Activated T-cell treated with anti-CD3 and anti-CD28 coated beads, Interleukin-2, amount 50 U/mL, for 48 hours (primary cell): ENCODE data around the gene SETD5.

Experiments used
- DNase-seq, 2 experiments: peaks; one replicate each; pipeline ENCODE4 v3.0.0-alpha.2; 2020

SETD5 gene

GRCh38 chr3:9412293-9412692 is 14.9 kb downstream of the SETD5 start:
- DNase-seq: no peak

- no peak for DNase-seq
Observed at GRCh38 chr3:9414826-9415225, 17.4 kb downstream of the SETD5 start.

DNA sequence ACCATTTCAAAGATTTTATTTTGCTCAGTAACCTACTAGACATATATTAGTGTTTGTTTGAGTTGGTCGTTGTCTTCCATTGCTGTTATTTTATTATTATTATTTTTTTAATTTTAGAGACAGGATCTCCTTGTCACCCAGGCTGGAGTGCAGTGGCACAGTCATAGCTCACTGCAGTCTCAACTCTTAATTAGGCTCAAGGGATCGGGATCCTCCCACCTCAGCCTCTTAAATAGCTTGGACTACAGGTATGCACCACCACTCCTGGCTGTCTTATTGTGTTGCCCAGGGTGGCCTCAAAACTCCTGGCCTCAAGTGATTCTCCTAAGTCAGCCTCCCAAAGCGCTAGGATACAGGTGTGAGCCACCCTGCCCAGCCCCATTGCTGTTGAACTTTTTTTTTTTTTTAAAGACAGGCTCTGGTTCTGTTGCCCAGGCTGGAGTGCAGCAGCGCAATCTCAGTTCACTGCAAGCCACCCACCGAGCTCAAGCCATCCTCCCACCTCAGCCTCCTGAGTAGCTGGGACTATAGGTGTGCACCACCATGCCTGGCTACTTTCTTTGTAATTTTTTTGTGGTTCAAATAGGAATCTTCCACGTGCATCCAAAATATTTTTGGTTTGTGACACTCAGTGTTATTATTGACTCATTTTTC is 18.2 kb downstream of the SETD5 start:
- no peak for DNase-seq

GRCh38 chr3:9416139-9416780 is 18.8 kb downstream of the SETD5 start:
- no peak for DNase-seq

DNA sequence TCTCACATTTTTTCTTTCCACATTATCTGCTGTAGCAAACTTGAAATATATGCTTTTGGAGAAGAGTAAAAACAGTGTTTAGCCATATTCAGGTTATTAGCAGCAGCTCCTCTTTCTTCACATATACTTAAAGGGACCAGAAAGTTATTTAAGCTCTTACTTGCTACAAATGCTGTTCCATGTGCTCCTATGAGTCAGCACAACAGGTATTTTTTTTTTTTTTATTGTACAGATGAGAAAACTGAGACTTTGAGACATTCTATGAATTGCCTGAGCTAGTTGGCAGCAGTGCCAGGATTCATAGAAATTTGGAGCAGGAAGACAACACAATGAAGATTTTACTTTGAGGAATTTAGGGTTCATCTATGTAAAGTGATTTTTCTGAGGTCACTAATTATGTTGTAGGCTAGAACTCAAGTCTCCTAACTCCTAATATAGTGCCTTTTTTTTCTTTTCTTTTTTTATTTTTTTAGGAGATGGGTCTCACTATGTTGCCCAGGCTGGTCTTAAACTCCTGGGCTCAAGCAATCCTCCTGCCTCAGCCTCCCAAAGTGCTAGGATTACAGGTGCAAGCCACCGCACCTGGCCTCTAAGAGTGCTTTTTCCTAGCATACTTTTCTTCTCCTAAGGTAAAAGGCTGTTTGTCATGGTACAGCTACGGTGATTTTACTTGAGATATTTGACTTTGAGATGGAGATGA is 23.6 kb downstream of the SETD5 start:
- DNase-seq: no peak

GRCh38 chr3:9422712-9423424 is 25.5 kb downstream of the SETD5 start:
- no peak for DNase-seq

DNA sequence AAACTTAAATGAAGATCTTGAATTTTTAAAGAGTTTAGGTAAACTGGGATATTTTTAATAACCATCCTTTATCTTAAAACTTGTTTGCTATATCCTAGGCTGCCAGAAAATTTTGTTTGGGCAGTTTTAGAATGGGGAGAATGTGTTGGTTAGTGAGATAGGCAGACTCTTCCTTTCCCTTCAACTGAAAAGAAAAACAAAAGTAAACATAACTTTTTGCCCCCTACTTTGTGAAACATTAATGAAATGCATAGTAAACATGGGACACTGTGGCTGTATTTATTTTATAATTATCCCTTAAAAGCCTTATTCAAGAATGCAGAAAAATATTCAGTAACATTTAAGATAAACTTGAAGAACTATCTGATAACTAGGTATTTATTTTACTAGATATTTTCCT is 31.0 kb downstream of the SETD5 start:
- DNase-seq: no peak

DNA sequence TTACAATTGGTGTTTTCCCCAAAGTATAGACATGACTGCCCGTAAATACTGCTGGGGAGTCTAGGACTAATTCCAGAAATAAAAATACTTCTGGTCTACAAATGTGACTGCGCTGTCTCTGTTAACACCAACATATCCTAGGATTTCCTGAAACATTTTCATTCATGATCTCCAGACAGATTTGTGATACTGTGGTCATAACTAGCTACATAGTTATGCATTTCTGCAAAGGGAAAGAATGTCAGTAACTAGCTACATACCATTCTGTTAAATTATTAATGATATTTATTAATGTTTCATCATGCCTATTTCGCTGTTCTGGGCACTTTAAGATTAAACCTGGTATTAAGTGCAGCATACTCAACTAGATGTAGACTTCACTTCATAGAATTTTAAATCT is 33.3 kb downstream of the SETD5 start:
- DNase-seq: no peak

DNA sequence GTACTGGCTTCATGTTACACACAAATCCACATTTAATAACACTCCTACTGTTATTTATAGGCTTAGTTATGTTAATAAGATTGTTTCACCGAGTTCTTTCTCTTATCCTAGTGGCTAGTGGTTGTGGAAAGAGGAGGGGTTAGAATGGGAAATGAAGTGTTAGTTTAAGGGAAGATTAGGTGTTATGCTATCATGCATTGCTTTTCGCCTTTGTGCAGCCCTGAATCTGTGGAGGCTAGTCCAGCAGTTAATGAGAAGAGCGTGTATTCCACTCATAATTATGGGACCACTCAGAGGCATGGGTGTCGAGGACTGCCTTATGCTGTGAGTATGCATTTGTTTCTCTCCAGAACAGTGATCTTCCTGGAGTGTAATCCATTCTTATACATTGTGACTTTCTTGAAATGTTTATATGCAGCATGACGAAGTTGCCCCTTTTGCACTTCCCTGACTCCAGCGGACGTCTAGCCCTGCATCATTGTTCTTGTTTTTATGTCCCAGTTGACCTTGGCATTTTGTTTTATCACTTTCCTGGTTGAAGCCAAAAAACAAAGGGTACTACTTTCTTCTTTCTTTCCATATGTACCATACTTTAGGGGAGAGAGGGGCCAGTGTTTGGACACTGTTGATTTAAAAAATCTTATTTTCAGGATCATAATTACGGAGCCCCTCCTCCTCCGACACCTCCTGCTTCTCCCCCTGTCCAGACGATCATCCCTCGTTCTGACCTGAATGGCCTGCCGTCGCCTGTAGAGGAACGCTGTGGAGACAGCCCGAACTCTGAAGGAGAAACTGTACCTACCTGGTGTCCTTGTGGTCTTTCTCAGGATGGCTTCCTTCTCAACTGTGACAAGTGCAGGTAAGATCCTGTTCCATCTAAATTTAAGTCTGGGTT is 36.5 kb downstream of the SETD5 start:
- no peak for DNase-seq

GRCh38 chr3:9435316-9435715 is 37.9 kb downstream of the SETD5 start:
- DNase-seq: no peak

DNA sequence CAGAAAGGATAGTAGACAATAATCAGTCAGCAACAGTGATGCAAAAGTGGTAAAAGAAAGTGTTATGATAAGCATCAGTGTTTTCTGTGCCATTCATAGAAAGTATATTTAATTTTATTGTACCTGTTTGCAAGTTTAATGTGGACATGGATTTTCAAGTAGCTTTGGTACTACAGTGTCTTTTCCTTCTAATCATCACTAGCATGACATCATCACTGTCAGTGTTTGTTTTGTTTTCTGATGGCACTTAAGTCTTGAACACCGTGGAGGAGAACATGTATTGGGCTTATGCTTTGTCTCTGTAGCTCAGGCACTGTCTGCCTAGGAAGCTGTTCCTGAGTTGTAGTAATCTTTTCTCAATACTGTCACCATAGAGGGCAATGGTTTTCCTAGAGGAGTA is 41.9 kb downstream of the SETD5 start:
- DNase-seq: no peak

DNA sequence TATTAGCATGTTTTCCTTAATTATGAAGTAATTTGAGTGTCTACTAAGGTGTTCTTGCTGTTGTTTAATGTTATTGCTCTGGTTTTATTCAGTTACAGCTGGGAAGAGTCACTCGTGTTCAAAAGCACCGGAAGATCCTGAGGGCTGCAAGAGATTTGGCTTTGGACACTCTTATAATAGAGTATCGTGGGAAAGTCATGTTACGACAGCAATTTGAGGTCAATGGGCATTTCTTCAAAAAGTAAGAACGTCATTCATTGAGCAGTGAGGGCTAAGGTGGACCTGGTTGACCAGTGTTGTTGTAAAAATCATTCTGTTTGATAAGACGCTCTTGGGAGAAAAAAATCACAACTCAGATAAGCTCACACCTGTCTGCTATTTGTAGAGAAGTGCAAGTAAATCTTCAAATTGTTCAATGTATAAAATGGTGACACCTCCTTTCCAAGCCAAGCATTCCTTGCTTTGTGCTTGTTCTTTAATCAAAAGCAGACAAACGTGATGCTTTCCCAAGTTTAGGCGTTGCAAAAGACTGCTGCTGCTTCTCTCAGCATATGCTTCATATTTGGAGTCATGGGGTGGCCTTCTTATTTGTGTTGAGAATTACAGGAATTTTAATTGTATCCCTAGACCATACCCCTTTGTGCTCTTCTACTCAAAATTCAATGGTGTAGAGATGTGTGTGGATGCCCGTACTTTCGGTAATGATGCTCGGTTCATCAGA is 44.2 kb downstream of the SETD5 start:
- no peak for DNase-seq

DNA sequence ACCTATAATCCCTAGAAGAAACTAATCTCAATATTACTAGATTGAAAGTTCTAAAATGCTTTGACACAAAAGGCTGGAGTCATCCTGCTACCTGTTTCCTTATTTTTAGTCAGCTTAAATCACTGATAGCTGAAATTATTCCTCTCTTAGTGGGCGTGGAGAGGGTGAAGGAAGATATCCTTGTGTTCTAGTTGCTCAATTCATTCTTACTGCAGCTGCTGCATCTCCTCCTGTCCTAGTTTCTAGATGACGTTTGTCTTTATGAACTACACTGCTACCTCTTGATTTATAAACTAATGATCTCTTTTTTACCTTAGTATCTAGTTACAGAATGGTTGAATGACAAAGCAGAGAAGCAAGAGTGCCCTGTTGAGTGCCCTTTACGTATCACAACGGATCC is 50.7 kb downstream of the SETD5 start:
- no peak for DNase-seq

DNA sequence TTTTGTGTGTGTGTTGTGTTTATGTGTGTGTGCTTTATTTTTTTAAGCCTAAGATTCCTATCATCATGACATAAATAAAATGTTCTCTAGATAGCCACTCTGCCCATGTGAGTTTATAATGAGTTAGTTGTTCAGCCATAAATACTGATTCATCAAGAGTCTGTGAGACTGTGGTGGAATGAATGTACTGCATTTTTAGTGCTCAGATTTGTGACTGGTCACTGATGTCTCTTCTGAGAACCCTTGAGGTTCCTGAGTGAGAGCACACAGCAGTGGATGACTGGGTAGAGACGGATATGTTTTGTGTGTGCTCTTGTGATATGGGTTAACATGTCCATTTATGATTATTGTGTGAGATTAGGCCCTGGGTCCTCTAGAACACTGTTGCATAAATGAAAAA is 51.2 kb downstream of the SETD5 start:
- DNase-seq: no peak

DNA sequence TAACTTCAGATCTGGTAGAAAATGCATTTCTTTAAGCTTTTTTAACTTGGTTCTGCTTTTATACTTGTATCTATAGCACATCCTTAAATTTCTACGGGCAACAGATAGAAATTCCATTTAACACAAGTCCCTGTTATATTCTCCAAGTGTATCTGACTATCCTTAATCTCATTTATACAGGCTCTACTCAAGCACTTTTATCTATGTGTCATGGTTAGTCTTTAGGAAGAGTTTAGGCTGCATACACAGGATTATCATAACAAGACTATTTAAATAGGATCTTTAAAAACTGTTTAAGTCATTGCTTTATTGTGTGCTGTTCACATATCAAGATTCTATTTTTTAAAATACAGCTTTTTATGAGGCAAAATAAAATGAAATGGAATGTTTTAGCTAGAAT is 52.7 kb downstream of the SETD5 start:
- DNase-seq: no peak

GRCh38 chr3:9450991-9451390 is 53.6 kb downstream of the SETD5 start:
- DNase-seq: no peak

GRCh38 chr3:9452417-9452816 is 55.0 kb downstream of the SETD5 start:
- no peak for DNase-seq

DNA sequence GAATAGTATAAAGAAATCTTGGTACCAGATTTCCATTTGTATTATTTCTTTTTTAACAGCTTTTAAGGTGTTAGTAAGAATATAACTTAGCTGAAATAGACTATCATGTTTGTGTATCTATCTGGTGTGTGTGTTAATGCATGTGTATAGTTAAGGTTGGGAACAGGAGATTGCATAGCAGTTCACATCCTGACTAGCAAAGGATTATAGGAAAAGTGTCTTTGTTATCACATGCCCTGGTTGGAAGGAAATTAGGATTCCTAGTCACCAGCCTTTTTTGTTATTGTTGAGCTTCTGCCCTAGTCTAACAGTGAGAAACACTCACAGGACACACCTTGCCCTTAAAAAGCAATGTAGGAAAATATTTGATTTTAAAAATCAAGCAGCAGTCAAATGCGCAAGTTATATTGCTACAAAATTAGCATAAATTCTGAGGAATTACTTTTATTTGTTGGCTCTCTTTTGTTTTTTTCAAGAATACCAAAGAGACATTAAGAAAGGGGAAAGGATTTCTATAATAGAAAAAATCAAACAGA is 58.2 kb downstream of the SETD5 start:
- no peak for DNase-seq

DNA sequence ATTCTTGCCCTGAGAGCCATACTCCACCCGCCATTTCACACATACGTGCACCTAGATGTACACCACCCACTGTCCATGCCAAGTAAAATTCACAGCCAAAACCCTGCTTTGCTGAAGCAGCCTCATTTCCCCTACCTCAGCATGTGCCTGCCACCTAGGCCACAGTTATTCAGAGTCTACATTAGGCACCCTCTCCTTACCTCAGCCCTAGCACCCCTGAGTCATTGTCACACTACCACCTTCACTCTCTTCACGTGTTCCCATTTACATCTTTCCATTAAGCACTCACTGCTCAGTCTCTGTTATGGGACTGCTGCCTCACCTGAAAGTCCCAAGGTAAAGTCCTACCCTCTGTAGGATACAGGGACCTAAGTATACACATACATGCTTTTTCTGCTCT is 70.0 kb downstream of the SETD5 start:
- no peak for DNase-seq

DNA sequence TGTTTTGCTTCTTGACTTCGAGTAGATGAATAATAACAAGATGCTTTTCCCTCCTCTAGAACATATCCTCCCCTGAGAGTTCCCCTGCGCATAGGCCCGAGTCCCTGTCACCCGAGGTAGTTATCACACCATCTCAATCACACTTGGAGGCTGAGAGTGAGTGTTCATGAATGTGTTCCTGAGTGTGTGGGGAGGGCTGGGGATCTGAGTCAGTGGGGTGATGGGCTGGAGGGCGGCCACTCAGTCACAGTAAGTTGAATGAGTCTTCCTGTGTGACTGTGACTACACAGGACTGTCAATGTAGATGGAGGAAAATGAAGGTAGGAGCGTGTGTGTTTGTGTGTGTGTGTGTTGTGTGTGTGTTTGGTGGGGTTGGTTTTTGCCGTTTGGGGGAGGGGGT is 71.0 kb downstream of the SETD5 start:
- DNase-seq: peak; percentile 27 to 48

GRCh38 chr3:9469986-9470385 is 72.6 kb downstream of the SETD5 start:
- DNase-seq: no peak
